ENCODE results near the gene MAP4K5. TPM values are rescaled to one million over a fixed set of nuclear protein-coding genes. Genes with fewer than 3 reads are reported as not detected.

Gene MAP4K5
- total RNA-seq, 1 experiment from 2014 or later: 42.7 TPM

DNA sequence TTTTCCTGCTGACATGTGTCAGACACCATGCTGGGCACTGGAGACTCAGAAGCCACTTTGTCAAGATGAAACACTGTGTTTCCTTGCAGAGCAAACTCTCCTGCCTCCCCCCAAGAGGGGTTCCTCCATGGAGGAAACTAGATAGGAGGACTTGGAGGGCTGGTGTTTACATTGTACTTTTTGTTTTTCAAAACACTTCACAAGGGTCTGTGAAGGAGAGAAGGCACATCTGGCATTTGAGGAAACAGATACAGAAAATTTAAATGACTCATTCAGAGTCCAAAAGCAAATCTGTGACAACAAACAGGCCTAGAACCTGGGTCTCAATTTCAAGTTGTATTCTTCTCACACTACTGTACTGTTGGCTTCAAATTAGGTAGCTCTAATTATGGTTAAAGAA lies 128.9 kb downstream of the MAP4K5 start:
- Histone ChIP-seq H3K79me1 (ENCODE audit: insufficient read depth, low read depth, low read length, poor library complexity, severe bottlenecking) (no peaks in the 10 kb centered on the region), H3K23ac (ENCODE audit: insufficient read length, low read depth, low read length) (no peak overlapping the region), H3K27ac (ENCODE audit: insufficient read length, low read depth, low read length) (no peak overlapping the region), H3K27me3 (ENCODE audit: insufficient read depth, low read length) (no peaks in the 10 kb centered on the region), H3T11ph (ENCODE audit: low read length) (no peak overlapping the region), H3K4me2 (ENCODE audit: insufficient read depth, insufficient read length, low read length) (no peak overlapping the region), H3K9ac (ENCODE audit: extremely low read depth, insufficient read length, low read length) (no peak overlapping the region), H3K14ac (ENCODE audit: insufficient read depth, low read length) (no peak overlapping the region), H3K9me3 (ENCODE audit: control insufficient read depth, low read depth, low read length) (no peaks in the 10 kb centered on the region), H2BK120ac (ENCODE audit: low read depth, low read length, poor library complexity, severe bottlenecking) (no peak overlapping the region), H3K18ac (ENCODE audit: insufficient read length, low read depth, low read length) (no peak overlapping the region), H2BK20ac (ENCODE audit: low read depth, low read length, poor library complexity, severe bottlenecking) (no peak overlapping the region), H2BK12ac (ENCODE audit: insufficient read length, low read depth, low read length) (no peak overlapping the region), H2AFZ (ENCODE audit: low read length) (no peak overlapping the region), H3K4me1 (ENCODE audit: insufficient read depth, low read length) (0 out of 2 replicates have a peak, but pooled peaks cover 2% of the 10 kb centered on the region), H2AK5ac (ENCODE audit: insufficient read length, low read length) (no peak overlapping the region), H3K56ac (ENCODE audit: insufficient read length, low read depth, low read length) (no peak overlapping the region), H4K20me1 (ENCODE audit: control insufficient read depth, insufficient read depth, insufficient read length) (no peaks in the 10 kb centered on the region), H3K79me2 (ENCODE audit: insufficient read depth, low read length) (no peaks in the 10 kb centered on the region), H3K4ac (ENCODE audit: low read depth, low read length) (no peak overlapping the region), H4K5ac (ENCODE audit: insufficient read length, low read depth, low read length) (no peak overlapping the region), H4K8ac (replicated peaks; ENCODE audit: insufficient read length, low read depth, low read length) (no peak overlapping the region), H3K23me2 (ENCODE audit: insufficient read length, low read depth, low read length, poor library complexity, severe bottlenecking) (no peaks in the 10 kb centered on the region), H2BK5ac (ENCODE audit: insufficient read length, low read length) (no peak overlapping the region), H2BK15ac (ENCODE audit: low read depth, low read length) (no peak overlapping the region), H4K91ac (ENCODE audit: insufficient read length, low read depth, low read length) (no peak overlapping the region)
- Mint-ChIP-seq H3K9me3 (peaks cover 5 to 9% of the 10 kb centered on the region in 2 experiments; a peak in 3 of 5 replicates), H3K4me3 (no peak overlapping the region), H3K36me3 (ENCODE audit: insufficient read depth in 1 of 3, low read depth in 3 of 3) (peaks cover 0 to 6% (median 0%) of the 10 kb centered on the region in 3 experiments; a peak in 1 of 7 replicates), H3K4me1 (peaks cover 12 to 23% of the 10 kb centered on the region in 2 experiments), H3K27me3 (ENCODE audit: low read depth) (peaks cover 8% of the 10 kb centered on the region; the same call in 1 of the 2 replicates), H3K27ac (no peak overlapping the region)
- TF ChIP-seq, protein P1, sequence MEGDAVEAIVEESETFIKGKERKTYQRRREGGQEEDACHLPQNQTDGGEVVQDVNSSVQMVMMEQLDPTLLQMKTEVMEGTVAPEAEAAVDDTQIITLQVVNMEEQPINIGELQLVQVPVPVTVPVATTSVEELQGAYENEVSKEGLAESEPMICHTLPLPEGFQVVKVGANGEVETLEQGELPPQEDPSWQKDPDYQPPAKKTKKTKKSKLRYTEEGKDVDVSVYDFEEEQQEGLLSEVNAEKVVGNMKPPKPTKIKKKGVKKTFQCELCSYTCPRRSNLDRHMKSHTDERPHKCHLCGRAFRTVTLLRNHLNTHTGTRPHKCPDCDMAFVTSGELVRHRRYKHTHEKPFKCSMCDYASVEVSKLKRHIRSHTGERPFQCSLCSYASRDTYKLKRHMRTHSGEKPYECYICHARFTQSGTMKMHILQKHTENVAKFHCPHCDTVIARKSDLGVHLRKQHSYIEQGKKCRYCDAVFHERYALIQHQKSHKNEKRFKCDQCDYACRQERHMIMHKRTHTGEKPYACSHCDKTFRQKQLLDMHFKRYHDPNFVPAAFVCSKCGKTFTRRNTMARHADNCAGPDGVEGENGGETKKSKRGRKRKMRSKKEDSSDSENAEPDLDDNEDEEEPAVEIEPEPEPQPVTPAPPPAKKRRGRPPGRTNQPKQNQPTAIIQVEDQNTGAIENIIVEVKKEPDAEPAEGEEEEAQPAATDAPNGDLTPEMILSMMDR (conservative IDR thresholded peaks at IDR 0.05): no peak
- no peak for DNase-seq

Data from H9 (cell line).